Type B pancreatic cell (in vitro differentiated cells): ENCODE results near the gene LRRC25. TPM values are rescaled to one million over a fixed set of nuclear protein-coding genes. Genes with fewer than 3 reads are reported as not detected.
"Not testable (repeated sequence)": the region's sequence is repeated elsewhere in the genome, so short reads cannot be mapped to it uniquely, and the experiment has no call there.

Experiments
- DNase-seq: peaks from one replicate; pipeline ENCODE4 v3.0.0; 2021; ENCODE audit warnings: mixed read lengths; ENCODE audit not compliant: unreplicated experiment; ENCODE audit errors: extremely low spot score
- H3K27ac Mint-ChIP-seq: 2 replicates; pipeline ENCODE4 v1.8.0; 2021; ENCODE audit warnings: mild to moderate bottlenecking, mixed read lengths
- H3K27me3 Mint-ChIP-seq: 2 replicates; pipeline ENCODE4 v1.8.0; 2021; ENCODE audit warnings: mixed read lengths
- H3K36me3 Mint-ChIP-seq: 2 replicates; pipeline ENCODE4 v1.8.0; 2021; ENCODE audit warnings: mixed read lengths
- H3K4me1 Mint-ChIP-seq: one replicate; pipeline ENCODE4 v1.8.0; 2021; ENCODE audit warnings: mixed read lengths; ENCODE audit not compliant: unreplicated experiment
- H3K4me3 Mint-ChIP-seq: 2 replicates; pipeline ENCODE4 v1.8.0; 2021; ENCODE audit warnings: mild to moderate bottlenecking, mixed read lengths
- H3K9me3 Mint-ChIP-seq: 2 replicates; pipeline ENCODE4 v1.8.0; 2021; ENCODE audit warnings: mixed read lengths
- CTCF ChIP-seq: fragments of 200-600 bp; sonication (generic); conservative IDR thresholded peaks from 2 replicates; pipeline ENCODE4 v1.5.0; 2021; ENCODE audit warnings: antibody characterized with exemption, mild to moderate bottlenecking
- total RNA-seq: library from RNA; stranded (reverse); gene quantifications from 2 replicates; pipeline ENCODE4 v1.2.1, GENCODE V29; 2021; ENCODE audit warnings: low replicate concordance

Gene LRRC25
- total RNA-seq, 1 donor from 2014 or later = 0.19 TPM

GRCh38 chr19:18350490-18350889, 46.9 kb downstream of the LRRC25 start:
- Mint-ChIP-seq H3K4me3 (no peak overlapping the region), H3K9me3 (no peaks in the 10 kb centered on the region), H3K4me1 (peaks cover 17% of the 10 kb centered on the region), H3K36me3 (peaks cover 9% of the 10 kb centered on the region), H3K27me3 (no peaks in the 10 kb centered on the region), H3K27ac (no peak overlapping the region)
- DNase-seq = no peak
- TF ChIP-seq CTCF = no peak

- Mint-ChIP-seq H3K27ac (peak overlapping the region; percentile 23), H3K36me3 (peaks cover 9% of the 10 kb centered on the region), H3K27me3 (no peaks in the 10 kb centered on the region), H3K4me1 (peaks cover 21% of the 10 kb centered on the region), H3K4me3 (no peak overlapping the region), H3K9me3 (no peaks in the 10 kb centered on the region)
- no peak for DNase-seq
- peak; percentile 81 for TF ChIP-seq CTCF
Observed at GRCh38 chr19:18349524-18350128, 47.8 kb downstream of the LRRC25 start.

GRCh38 chr19:18348818-18349339, 48.5 kb downstream of the LRRC25 start:
- H3K9me3 Mint-ChIP-seq, H3K36me3 Mint-ChIP-seq, H3K4me3 Mint-ChIP-seq, DNase-seq, H3K27me3 Mint-ChIP-seq, H3K27ac Mint-ChIP-seq: not testable (repeated sequence)
- H3K4me1 Mint-ChIP-seq = peaks cover 28% of the 10 kb centered on the region

DNA sequence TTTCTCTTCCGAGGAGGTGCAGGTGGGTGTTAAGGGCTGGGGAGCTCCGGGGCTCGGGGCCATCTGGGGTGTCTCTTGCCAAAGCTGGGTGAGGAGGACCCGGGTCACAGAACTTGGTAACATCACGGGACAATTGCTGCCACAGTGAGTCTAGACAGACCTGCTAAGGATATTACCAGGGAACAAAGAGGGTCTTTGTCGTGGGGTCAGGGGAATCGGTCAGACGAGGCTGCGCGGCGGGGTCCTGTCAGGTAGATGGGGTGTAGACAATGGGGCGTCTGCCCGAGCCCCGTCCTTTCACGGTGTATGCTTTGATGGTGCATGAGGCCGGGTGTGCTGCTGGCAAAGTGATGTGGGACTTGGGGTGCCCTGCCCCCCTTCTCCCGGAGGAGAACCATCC, 49.3 kb downstream of the LRRC25 start:
- no peaks in the 10 kb centered on the region for H3K27me3 Mint-ChIP-seq
- peaks cover 29% of the 10 kb centered on the region for H3K4me1 Mint-ChIP-seq
- no peaks in the 10 kb centered on the region for H3K9me3 Mint-ChIP-seq
- no peak overlapping the region for H3K4me3 Mint-ChIP-seq
- no peak for TF ChIP-seq CTCF
- no peak overlapping the region for H3K27ac Mint-ChIP-seq
- H3K36me3 Mint-ChIP-seq = peaks cover 5% of the 10 kb centered on the region
- DNase-seq = no peak

DNA sequence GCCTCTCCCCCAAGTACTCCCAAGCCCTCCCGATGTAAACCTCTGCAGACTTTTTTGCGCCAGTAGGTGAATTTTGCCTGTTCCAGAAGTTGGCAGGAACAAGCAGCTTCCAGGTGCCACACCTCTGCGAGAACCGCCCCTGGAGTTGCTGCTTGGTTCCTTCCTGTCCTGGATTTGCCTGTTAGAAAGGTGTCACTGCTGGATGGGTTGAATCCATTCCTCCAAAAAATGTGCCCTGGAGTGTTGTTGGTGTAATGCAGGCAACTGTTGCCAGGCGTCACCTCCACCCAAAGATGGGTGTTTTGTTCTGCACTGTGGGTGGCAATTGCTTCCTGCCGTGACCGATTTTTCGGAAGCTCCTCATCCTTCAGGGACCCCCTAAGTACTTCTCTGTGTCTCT, 51.3 kb downstream of the LRRC25 start:
- peak; percentile 53 for TF ChIP-seq CTCF
- peaks cover 38% of the 10 kb centered on the region for H3K4me1 Mint-ChIP-seq
- H3K36me3 Mint-ChIP-seq = peaks cover 5% of the 10 kb centered on the region
- H3K4me3 Mint-ChIP-seq = peak overlapping the region; percentile 34
- peak overlapping the region; percentile 61 for H3K27ac Mint-ChIP-seq
- DNase-seq = no peak
- H3K27me3 Mint-ChIP-seq = no peaks in the 10 kb centered on the region
- no peaks in the 10 kb centered on the region for H3K9me3 Mint-ChIP-seq

GRCh38 chr19:18345296-18345695, 52.1 kb downstream of the LRRC25 start:
- Mint-ChIP-seq H3K27ac (no peak overlapping the region), H3K9me3 (no peaks in the 10 kb centered on the region), H3K36me3 (peaks cover 5% of the 10 kb centered on the region), H3K4me1 (peaks cover 38% of the 10 kb centered on the region), H3K4me3 (no peak overlapping the region), H3K27me3 (no peaks in the 10 kb centered on the region)
- no peak for DNase-seq
- no peak for TF ChIP-seq CTCF
